ENCODE measurements around the gene SLC10A6.
"Not testable (repeated sequence)": the region's sequence is repeated elsewhere in the genome, so short reads cannot be mapped to it uniquely, and the experiment has no call there.

SLC10A6 gene, protein sequence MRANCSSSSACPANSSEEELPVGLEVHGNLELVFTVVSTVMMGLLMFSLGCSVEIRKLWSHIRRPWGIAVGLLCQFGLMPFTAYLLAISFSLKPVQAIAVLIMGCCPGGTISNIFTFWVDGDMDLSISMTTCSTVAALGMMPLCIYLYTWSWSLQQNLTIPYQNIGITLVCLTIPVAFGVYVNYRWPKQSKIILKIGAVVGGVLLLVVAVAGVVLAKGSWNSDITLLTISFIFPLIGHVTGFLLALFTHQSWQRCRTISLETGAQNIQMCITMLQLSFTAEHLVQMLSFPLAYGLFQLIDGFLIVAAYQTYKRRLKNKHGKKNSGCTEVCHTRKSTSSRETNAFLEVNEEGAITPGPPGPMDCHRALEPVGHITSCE

DNA sequence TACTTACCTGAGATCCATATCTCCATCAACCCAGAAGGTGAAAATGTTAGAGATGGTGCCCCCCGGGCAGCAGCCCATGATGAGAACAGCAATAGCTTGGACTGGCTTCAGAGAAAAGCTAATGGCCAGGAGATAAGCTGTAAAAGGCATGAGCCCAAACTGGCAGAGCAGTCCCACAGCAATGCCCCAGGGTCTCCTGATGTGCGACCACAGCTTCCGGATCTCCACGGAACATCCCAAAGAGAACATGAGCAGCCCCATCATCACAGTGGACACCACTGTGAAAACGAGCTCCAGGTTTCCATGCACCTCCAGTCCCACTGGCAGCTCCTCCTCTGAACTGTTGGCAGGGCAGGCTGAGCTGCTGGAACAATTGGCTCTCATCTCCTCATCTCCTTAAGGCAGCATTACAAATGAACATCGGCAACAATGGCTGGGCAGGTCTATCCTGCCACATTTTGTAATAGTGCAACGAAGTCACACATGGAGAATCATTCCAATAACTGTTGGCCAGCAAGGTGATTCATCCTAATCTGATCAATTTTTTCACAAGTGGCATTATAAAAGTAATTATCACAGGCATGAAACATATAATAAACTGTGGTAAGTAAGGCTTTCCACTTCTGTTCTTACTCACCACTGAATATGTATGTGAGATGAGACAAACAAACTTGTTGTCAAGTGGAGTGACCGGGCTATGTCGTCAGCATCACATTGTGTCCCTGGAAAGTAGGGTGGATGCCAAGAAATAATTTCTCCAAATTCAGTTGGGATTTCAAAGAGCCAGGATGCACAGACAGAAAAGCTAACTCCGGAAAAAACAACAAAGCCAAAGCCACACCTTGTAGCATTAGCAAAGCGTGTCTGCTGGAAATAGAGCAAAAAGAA is at the start of gene SLC10A6:
TSS of gene SLC10A6 (minus strand) at position 653 of the 888 bp plus-strand sequence. CDS start at position 384, 269 bp downstream.
- no peak for DNase-seq (ENCODE audit: low spot score)

DNA sequence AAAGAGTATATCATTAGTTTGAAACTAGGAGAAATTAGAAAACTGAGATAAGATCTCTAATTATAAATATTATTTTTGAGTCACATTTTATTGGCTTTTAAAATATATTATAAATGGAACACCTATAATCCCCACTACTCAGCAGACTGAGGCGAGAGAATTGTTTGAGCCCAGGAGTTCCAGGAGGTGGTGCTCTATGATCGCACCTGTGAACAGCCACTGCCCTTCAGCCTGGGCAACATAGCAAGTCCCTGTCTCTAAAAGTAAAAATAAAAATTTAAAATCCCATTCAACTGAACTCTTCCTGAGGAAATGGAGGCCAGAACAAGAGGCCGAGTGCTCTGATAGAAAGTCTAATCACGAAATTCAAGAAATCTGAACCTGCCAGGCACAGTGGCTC is 49.4 kb upstream of the SLC10A6 start:
- peak; percentile 66 for DNase-seq (ENCODE audit: low spot score)

DNA sequence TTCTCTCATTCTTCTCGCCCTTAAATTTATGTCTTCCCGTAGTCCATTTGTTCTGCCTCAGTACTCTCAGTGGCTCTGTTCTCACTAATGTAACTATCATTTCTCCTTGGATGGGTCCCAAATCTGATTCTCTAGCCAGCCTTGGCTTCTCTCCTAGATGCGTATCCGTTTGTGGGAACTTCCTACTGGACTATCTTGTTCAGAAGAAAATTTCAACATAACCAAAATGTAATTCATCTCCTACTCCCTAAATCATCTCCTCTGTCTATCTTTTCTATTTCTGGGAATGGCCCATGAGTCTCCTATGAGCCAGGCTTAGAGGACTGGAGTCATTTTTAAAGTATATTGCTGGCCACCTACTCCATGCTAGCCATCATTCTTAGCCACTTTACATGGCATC is 47.4 kb upstream of the SLC10A6 start:
- DNase-seq (ENCODE audit: low spot score), result no peak

DNA sequence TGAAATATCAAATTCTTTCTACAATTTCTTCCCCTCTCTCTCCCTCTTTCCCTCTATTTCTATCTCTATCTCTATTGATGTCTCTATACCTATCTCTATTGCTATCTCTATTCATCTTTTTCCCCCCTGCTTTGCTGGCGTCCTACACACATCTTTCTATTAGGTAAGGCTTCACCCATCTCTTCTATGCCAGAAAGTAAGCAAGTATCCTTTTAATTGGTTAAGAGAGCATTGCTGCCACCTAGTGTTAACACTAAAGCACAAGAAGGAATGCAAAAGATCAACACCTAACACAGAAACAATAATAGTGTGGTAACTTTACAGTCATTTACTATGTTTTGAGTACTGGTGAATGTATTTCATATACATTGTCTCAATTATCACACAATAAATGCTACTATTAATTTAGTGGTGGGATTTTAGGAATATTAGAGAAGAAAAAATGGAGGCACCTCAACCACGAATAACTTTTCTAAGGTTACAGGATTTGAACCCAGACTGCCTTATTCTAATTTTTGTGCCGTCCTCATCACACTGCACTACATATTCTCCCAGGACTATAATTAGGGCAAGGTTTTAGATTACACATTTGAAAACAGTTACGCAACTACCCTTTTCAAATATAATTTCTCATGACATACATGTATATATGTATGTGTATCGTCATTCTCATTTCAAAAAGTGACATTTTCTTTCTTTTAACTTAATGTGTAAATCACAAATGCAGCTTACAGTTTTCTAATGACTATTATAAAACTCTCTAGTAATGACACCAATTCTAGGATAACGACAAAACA is 46.7 kb upstream of the SLC10A6 start:
- DNase-seq (ENCODE audit: low spot score), result peak; percentile 79

DNA sequence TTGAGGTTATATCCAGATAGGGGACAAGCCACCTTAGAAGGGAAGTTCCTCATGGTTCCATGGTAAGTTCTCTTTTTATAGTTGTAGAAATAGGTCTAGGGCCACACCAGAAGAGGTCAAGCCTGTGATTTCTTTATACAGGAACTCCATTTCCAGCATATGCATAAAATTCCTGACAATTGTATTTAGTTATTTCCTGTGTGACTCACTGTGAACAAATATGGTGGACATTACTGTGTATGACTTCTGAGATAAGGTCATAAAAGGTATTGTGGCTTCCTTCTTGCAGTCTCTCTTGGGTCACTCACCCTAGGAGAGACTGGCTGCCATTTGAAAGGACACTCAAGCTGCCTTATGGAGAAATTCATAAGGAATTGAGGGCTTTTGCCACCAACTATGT is 45.3 kb upstream of the SLC10A6 start:
- DNase-seq (ENCODE audit: low spot score), result no peak

DNA sequence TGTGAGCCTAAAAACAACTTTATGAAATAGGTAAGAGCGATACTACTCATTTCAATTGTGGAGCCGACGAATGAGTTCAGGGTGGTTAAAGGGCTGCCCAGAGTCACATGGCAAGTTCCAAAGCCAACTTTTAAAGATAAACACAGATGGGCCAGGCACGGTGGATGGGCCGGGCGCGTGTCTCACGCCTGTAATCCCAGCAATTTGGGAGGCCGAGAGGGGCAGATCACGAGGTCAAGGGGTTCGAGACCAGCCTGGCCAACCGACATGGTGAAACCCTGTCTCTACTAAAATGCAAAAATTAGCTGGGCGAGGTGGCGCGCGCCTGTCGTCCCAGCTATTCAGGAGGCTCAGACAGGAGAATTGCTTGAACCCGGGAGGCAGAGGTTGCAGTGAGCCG is 44.0 kb upstream of the SLC10A6 start:
- no peak for DNase-seq (ENCODE audit: low spot score)

DNA sequence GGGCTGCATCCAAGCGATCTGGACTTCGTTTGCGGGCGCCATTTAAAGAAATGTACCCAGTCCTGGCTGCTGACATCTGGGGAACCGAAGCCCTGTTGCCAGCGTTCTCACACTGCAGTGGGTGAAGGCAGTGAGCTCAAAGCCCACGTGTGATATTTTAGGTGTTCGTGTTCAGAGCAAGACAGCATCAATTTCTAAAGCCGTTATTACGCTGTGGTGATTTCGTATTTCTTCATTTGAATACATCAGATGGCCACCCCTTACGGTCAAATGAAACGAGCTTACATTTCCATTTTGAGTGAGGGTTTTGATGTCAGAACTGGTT is 43.4 kb upstream of the SLC10A6 start:
- DNase-seq (ENCODE audit: low spot score), result no peak

DNA sequence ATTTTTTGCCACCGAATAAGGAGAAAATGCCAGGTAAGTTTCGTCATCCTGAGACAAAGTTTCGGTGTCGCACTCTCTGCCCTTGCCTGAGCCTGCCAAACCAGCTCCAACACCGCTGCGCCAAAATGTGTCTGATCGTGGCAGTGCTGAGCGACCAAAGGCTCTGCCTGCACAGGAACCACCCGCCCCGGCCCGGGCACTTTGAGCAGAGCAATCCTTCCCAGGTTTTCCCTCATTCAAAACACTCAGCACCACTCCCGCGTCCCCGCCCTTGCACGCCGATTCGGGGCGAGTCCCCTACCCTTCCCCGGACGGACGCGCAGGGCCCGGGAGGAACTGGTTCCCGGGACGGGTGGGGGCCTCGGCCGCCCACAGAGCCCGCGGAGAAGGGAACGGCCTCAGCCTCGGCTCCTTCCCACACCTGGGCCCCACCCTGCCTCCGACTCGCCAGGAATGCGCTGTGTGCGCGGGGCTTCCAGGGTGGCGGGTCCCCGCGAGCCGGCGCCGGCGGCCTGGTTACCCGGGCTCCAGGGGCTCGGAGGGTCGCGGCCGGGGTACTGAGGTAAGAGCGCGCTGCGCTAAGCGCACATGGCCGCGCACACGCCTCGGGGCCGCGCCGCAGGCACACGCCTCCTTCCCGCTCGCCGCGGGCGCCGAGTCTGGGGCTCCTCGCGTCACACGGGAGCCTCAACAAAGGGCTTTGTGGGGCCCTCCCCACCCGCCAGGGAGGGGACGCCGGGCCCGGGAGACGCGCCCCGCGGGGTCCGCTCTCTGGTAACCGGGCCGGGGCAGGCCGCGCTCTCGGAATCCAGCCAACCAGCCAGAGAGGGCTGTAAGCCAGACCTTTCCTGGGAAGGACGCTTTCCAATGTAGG is 42.8 kb upstream of the SLC10A6 start, which contains the start of gene C4orf36:
TSS of gene C4orf36 (minus strand) at position 661 of the 874 bp plus-strand sequence. CDS start 902 bp downstream, outside the sequence.
- DNase-seq (ENCODE audit: low spot score), result no peak

DNA sequence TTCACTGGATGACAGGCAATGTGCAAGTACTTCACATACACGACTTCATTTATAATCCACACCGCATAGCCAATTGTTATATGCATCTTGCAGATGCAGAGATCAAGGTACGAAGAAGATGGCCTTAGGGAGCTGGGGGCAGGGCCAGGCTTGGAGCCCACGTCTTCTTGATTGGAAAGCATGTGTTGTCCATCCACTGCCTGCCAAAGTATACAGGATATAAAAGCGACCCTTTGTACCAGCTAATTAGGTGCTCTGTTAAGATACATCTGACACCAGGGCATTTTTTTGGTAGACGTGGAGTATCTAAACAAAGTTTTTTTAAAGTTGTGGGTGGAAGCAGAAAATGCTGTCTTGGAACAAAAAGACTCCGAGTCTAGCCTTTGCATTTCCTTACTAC is 41.6 kb upstream of the SLC10A6 start:
- no peak for DNase-seq (ENCODE audit: low spot score)

DNA sequence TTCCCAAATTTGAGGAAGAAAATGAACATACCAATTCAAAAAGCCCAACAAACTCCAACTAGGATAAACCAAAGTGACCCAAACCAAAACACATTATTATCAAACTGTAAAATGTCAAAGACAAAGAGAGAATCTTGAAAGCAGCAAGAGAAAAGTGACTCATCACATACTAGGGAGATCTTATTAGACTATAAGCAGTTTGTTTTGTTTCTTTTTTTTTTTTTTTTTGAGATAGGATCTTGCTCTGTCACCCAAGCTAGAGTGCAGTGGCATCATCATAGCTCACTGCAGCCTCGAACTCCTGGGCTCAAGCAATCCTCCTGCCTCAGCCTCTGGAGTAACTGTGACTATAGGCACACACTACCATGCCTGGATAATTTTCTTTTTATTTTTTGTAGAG is 30.5 kb upstream of the SLC10A6 start:
- DNase-seq (ENCODE audit: low spot score), result no peak

DNA sequence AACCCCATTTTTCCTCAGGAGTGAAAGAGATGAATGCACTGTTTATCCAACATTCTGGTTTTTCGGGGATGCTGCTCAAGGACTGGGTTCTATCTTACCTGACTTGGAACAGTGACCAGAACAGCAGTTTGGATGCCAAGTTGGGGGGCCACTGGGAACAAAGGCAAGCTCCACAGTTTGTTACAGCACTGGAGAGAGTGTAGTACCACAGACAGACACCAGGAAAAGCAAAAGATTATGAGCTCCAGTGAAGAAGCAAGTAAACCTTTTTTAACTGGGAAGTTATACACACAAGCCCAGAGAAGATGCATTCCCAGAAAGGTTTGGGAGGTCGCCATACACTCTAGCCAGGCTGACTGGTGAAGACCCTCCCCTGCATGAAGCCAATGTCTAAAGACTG is 29.5 kb upstream of the SLC10A6 start:
- DNase-seq (ENCODE audit: low spot score), result no peak

DNA sequence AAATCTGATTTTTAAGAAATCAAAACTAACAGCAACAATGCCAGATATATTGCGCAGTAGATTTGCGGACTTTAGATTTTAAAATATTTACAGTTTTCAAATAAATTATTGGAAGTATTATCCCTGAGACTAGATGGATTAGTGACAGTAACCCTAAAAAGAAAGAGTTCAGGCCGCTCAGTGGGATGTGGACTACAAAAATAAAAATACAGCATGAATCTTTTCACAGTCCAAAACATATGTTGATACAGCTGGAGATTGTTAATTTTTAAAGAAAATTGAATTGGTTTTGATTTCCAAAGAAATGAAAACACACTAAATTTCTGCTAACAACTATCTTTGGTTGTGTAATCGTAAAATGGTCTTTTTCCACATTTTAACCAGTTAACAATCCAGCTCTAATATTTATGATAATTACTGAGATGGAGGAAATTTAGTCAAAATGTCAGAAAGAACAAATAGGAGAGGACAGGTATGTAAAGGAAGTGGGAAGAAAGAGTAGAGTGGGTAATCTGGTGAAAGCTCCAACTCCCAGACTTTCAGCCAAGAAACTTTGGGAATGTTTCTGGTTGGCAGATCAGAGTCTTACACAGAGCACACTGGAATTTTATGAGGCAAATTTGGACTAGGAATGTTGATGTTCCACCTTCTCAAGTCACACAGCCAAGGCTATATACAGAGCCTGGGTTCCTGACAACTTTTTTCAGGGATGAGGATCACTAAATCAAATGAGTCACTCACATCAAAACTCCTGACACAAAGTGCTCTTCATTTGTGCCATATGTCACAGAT is 27.9 kb upstream of the SLC10A6 start:
- no peak for DNase-seq (ENCODE audit: low spot score)

DNA sequence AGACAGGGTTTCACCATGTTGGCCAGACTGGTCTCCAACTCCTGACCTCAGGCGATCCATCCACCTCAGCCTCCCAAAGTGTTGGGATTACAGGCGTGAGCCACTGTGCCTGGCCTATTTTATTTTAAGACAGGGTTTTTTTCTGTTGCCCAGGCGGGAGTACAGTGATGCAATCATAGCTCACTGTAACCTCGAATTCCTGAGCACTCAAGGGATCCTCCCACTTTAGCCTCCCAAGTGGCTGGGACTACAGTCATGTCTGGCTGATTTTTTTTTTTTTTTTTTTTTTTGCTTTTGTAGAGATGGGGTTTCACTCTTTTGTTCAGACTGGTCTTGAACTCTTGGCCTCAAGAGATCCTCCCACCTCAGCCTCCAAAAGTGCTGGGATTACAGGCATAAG is 26.3 kb upstream of the SLC10A6 start:
- not testable (repeated sequence) for DNase-seq (ENCODE audit: low spot score)

DNA sequence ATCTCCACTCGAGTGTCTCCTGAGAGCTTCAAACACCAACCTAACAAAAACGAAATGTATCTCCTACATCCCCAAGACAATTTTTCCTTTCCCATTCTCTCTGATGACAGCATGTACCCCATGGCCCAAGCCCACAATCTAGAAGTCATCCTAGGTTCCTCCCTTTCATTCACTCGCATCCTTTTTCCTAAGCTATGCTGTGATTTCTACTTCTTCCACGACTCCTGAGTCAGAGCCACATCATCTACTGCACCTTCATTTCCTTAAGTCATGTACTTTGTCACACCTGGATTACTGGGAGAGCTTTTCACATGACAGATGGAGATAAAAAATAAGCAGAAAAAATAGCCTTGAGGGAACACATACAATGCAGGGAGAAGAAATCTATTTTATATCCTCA is 23.0 kb upstream of the SLC10A6 start:
- DNase-seq (ENCODE audit: low spot score), result no peak

DNA sequence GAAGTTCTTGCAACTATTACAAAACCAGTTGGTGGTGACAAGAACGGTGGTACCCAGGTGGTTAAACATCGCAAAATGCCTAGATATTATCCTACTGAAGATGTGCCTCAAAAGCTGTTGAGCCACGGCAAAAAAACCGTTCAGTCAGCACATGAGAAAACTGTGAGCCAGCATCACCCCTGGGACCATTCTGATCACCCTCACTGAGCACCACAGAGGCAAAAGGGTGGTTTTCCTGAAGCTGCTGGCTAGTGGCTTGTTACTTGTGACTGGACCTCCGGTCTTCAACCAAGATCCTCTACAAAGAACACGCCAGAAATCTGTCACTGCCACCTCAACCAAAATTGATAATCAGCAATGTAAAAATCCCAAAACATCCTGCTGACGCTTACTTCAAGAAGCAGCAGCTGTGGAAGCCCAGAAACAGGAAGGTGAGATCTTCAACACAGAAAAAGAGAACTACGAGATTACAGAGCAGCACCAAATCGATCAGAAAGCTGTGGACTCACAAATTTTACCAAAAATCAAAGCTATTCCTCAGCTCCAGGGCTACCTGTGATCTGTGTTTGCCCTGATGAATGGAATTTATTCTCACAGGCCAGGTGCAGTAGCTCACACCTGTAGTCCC is 21.4 kb upstream of the SLC10A6 start:
- no peak for DNase-seq (ENCODE audit: low spot score)

DNA sequence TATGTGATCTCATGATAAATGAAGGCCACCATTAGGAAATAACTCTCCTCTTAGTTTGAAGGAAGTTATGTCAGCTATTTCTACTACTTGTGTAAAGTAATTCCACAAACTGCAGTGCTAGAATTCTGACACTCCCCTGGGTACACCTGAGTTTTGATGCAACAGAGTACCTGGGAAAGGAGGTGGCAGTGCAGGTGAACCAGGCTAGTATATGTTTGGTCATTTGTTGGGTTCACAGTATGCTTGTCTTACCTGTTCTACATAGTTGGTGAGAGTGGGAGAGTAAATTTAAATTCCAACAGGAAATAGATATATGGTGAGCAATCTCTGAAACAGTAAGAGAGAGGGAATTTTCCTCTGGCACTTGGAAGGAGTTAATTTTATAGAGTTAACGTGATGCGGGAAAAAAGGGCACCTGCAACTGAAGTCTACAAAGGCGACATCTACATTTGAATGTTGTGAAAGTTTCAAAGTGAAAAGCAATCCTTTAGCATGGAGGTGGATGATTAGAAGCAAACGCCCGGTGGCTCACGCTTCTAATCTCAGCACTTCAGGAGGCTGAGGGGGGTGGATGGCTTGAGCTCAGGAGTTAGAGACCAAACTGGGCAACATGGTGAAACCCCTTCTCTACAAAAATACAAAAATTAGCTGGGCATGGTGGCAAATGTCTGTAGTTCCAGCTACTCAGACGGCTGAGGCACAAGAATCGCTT is 8.3 kb upstream of the SLC10A6 start:
- DNase-seq (ENCODE audit: low spot score), result no peak

DNA sequence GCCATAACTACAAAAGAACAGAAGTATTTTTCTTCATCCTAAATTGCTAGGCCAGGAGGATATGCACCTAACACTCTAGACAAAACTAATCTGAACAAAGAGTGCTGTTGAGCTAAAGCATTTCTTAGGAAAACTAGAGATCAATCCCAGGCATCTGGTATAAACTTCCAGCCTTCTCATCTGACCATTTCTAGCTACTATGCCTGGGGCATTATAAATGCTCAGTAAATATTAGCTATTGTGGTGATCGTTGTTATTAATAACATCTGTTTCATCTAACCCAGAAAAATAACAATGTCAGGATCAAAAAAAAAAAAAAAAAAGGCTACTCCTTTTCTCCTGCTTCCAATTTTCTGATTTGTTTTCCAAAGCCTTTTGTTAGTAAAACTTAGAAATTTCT is 7.7 kb upstream of the SLC10A6 start:
- DNase-seq (ENCODE audit: low spot score), result no peak

DNA sequence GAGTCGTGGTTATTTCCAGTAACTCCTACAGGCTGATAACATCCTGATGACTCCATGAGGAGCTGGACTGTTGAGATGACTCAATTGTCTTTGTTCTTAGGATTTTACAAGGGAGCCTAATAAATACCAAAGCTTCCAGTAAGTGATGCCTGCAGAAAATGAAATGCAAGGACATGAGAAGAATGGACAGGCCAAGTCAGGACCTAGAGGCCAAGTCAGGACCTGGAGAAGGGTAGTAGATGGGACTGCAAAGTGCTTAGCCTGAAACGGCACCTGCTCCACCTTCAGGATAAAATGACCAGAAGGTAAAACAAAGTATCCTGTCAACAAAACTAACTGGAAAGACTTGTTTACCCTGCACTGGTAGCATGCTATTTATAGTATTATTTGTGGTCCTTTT is 6.4 kb upstream of the SLC10A6 start:
- no peak for DNase-seq (ENCODE audit: low spot score)

DNA sequence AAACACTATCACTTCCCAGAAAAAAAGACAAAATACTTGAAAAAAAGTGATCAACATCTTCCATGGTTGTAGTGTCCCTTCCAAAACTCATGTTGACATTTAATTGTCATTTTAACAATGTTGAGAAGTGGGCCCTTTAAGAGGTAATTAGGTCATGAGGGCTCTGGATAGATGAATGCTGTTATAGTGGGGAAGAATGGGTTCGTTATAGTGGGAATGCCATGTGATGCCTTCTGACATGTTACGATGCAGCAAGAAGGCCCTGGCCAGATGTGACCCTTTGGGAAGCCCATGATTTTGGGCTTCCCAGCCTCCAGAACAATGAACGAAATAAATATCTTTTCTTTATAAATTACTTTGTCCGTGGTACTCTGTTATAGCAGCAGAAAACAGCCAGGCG is 4.0 kb upstream of the SLC10A6 start:
- no peak for DNase-seq (ENCODE audit: low spot score)

DNA sequence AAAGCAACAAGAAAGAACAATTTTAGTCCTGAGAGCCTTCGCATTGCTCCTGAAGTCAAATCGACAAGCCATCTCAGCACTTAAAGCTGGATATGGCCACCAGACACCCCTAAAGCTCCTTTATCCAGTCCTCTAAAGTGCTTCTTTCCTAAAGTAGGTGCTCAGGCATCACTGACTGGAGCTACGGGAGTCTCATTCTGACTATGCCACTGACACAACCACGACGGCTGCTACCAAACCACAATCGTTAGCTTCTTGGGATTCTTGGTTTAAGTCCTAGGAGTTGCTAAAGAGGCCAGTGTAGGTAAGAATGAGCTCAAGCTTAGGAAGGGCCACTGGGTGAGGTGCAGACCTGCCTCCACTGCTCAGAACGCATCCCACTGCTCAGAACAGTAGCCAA is 1.0 kb downstream of the SLC10A6 start:
- DNase-seq (ENCODE audit: low spot score), result no peak
